ENCODE data around the gene SIRPA. TPM values are rescaled to one million over a fixed set of nuclear protein-coding genes. Genes with fewer than 3 reads are reported as not detected.

Gene SIRPA
- total and polyA plus RNA-seq, 2 of the 4 experiments (the other 2 are of a cell fraction), result 9.9 to 40.2 TPM

DNA sequence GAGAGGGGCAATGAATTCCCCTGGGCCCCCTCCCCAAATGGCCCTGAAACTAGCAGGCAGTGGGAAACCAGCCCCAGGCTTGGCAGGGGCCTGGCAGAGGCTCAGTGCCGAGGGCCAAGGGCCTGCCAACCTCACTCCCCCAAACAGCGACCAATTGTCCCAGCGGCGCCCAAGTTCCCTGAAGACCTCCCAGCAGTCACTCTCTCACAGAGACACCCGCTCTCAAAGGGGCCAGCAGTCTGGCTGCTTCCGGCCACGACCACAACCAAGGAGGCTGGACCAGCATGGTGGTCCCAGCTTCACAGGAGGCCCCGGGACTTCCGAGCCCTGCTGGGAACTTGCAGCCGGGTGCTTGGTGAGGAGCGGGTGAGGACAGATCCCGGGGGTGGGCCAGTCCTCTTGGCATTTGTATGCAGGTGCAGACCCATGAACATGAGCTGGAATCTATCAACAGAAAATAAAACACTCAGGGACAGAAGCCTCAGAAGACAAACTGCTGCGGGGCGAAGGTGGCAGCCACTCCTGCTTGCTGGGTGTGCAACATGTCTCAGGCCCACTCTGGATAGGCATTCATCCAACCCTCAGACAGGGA lies 17.5 kb upstream of the SIRPA start:
- H3K9me3 ChIP-seq (ENCODE audit: control insufficient read depth, insufficient read depth, low read length), result 0 out of 2 replicates have a peak, but pooled peaks cover 2% of the 10 kb centered on the region
- no peak overlapping the region for H3K18ac ChIP-seq (ENCODE audit: low read depth, low read length)
- no peak overlapping the region for H2BK5ac ChIP-seq (ENCODE audit: low read depth, low read length, poor library complexity, severe bottlenecking)
- no peak overlapping the region for H2BK15ac ChIP-seq (ENCODE audit: low read depth, low read length)
- intact Hi-C loops (cut with micrococcal nuclease) (no loop called here), dilution Hi-C loops (cut with HindIII; ENCODE audit: low sequenced_read_pairs, unreplicated experiment) (no loop called here), in situ Hi-C loops (cut with MboI; ENCODE audit: low sequenced_read_pairs) (no loop called here)
- no peak for ATAC-seq (ENCODE audit: low read depth)
- no peak overlapping the region for H2BK120ac ChIP-seq (ENCODE audit: low read depth, low read length)
- 80% methylated on average over 1 of the region's 14 CpGs; no CpG with 5 or more reads in 1 of the 2 experiments for WGBS, 2 experiments (ENCODE audit: extremely low coverage in 2 of 2, insufficient read length in 1 of 2)
- no peak overlapping the region for H3K4ac ChIP-seq (ENCODE audit: low read depth, low read length)
- H3K27ac ChIP-seq (ENCODE audit: insufficient read depth, low read length), result no peak overlapping the region
- TF ChIP-seq, protein P1, sequence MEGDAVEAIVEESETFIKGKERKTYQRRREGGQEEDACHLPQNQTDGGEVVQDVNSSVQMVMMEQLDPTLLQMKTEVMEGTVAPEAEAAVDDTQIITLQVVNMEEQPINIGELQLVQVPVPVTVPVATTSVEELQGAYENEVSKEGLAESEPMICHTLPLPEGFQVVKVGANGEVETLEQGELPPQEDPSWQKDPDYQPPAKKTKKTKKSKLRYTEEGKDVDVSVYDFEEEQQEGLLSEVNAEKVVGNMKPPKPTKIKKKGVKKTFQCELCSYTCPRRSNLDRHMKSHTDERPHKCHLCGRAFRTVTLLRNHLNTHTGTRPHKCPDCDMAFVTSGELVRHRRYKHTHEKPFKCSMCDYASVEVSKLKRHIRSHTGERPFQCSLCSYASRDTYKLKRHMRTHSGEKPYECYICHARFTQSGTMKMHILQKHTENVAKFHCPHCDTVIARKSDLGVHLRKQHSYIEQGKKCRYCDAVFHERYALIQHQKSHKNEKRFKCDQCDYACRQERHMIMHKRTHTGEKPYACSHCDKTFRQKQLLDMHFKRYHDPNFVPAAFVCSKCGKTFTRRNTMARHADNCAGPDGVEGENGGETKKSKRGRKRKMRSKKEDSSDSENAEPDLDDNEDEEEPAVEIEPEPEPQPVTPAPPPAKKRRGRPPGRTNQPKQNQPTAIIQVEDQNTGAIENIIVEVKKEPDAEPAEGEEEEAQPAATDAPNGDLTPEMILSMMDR (conservative IDR thresholded peaks at IDR 0.05; ENCODE audit: low read depth, low read length), result no peak
- TF ChIP-seq NFE2L2 (IDR thresholded peaks at IDR 0.05; ENCODE audit: low read depth, low read length) (no peak), SMC3 (IDR thresholded peaks at IDR 0.05; ENCODE audit: low read depth, low read length) (no peak), MXI1 (IDR thresholded peaks at IDR 0.05; ENCODE audit: borderline replicate concordance, low read depth, low read length) (no peak), CHD1 (IDR thresholded peaks at IDR 0.05; ENCODE audit: low read depth, low read length) (no peak), RCOR1 (IDR thresholded peaks at IDR 0.05; ENCODE audit: insufficient replicate concordance, low read length) (no peak), CEBPB (IDR thresholded peaks at IDR 0.05; ENCODE audit: low read depth, low read length) (no peak), FOS (IDR thresholded peaks at IDR 0.05; ENCODE audit: low read depth, low read length) (no peak), BHLHE40 (IDR thresholded peaks at IDR 0.05; ENCODE audit: low read depth, low read length) (no peak), RFX5 (IDR thresholded peaks at IDR 0.05; ENCODE audit: low read depth, low read length) (no peak)
- no peak overlapping the region for H4K91ac ChIP-seq (ENCODE audit: insufficient read depth, low read depth, low read length)
- H2AK5ac ChIP-seq (ENCODE audit: low read depth, low read length), result no peak overlapping the region
- peaks cover 3% of the 10 kb centered on the region; the same call in 1 of the 2 replicates for H3K9me1 ChIP-seq (ENCODE audit: insufficient read depth, low read length)
- DNase-seq, result no peak
- no TSS peak for BruUV-seq (replicated peaks)
- ChIA-PET CTCF (no interaction called here), POLR2A (ENCODE audit: unreplicated experiment) (no interaction called here)
- H3K4me2 ChIP-seq (ENCODE audit: low read depth, low read length), result no peak overlapping the region
- H3K9ac ChIP-seq (ENCODE audit: low read depth, low read length), result no peak overlapping the region
- H3K56ac ChIP-seq (ENCODE audit: extremely low read depth, insufficient read depth, low read length), result no peak overlapping the region
- no peak overlapping the region for H2BK20ac ChIP-seq (ENCODE audit: low read depth, low read length)
- H2AK9ac ChIP-seq (replicated peaks; ENCODE audit: low read depth, low read length, poor library complexity), result no peak overlapping the region
- peaks cover 7% of the 10 kb centered on the region for H3K4me1 ChIP-seq (ENCODE audit: control insufficient read depth, insufficient read depth, low read length)
- H3K23ac ChIP-seq (ENCODE audit: low read depth, low read length), result no peak overlapping the region
- no peak overlapping the region for H3K4me3 ChIP-seq (ENCODE audit: insufficient read depth, low read depth, low read length)
- peaks cover 8% of the 10 kb centered on the region for H3K27me3 ChIP-seq (ENCODE audit: control insufficient read depth, insufficient read depth, low read length)
- H3K14ac ChIP-seq (replicated peaks; ENCODE audit: low read depth, low read length), result no peak overlapping the region
- no peaks in the 10 kb centered on the region for H3K79me1 ChIP-seq (ENCODE audit: low read depth in 1 of 2, low read length in 2 of 2)
- H2AFZ ChIP-seq (replicated peaks; ENCODE audit: low read length, poor library complexity), result no peak overlapping the region
- no peaks in the 10 kb centered on the region for H3K36me3 ChIP-seq (ENCODE audit: control insufficient read depth, insufficient read depth, low read length)
- H4K8ac ChIP-seq (ENCODE audit: low read depth in 2 of 2, low read length in 2 of 2), result no peak overlapping the region
- H4K20me1 ChIP-seq (ENCODE audit: insufficient read depth, low read length), result no peaks in the 10 kb centered on the region
- H4K5ac ChIP-seq (ENCODE audit: low read depth, low read length), result no peak overlapping the region
